Skeletal muscle tissue (tissue), 4 donors: Measurements from ENCODE around the gene C10orf120. TPM values are rescaled to one million over a fixed set of nuclear protein-coding genes. Genes with fewer than 3 reads are reported as not detected.

Experiments used
- H3K27ac ChIP-seq: one replicate; pipeline ENCODE4 v1.7.0; 2013; ENCODE audit warnings: mild to moderate bottlenecking, low read depth, low read length, inconsistent platforms
- H3K27me3 ChIP-seq, 3 donors: one replicate each; pipeline ENCODE4 v1.7.0; 2013; ENCODE audit warnings: low read length in 3 of 3; ENCODE audit not compliant: control insufficient read depth in 3 of 3, insufficient read depth in 3 of 3
- H3K36me3 ChIP-seq, 3 donors: one replicate each; pipeline ENCODE4 v1.7.0; 2013; ENCODE audit warnings: low read length in 3 of 3; ENCODE audit not compliant: control insufficient read depth in 3 of 3, insufficient read depth in 3 of 3
- H3K4me1 ChIP-seq, 3 donors: one replicate each; pipeline ENCODE4 v1.7.0; 2013; ENCODE audit warnings: low read length in 3 of 3, mild to moderate bottlenecking in 3 of 3; ENCODE audit not compliant: control insufficient read depth in 3 of 3, insufficient read depth in 3 of 3
- H3K4me3 ChIP-seq, 3 donors: one replicate each; pipeline ENCODE4 v1.7.0; 2013; ENCODE audit warnings: low read length in 3 of 3
- H3K9ac ChIP-seq, 3 donors: one replicate each; pipeline ENCODE4 v1.7.0; 2013; ENCODE audit warnings: low read length in 3 of 3, mild to moderate bottlenecking in 3 of 3, moderate library complexity in 2 of 3, low read depth in 1 of 3
- H3K9me3 ChIP-seq, 3 donors: one replicate each; pipeline ENCODE4 v1.7.0; 2013; ENCODE audit warnings: low read length in 3 of 3; ENCODE audit not compliant: control insufficient read depth in 3 of 3
- total RNA-seq: library from RNA; depleted of rRNA; stranded (reverse); fragments of >200 nt; gene quantifications from one replicate; pipeline ENCODE4 v1.2.3, GENCODE V29; 2014
- donor health status: Osteomylitis.

C10orf120 gene
- total RNA-seq, 1 donor from 2014 or later, result not detected

DNA sequence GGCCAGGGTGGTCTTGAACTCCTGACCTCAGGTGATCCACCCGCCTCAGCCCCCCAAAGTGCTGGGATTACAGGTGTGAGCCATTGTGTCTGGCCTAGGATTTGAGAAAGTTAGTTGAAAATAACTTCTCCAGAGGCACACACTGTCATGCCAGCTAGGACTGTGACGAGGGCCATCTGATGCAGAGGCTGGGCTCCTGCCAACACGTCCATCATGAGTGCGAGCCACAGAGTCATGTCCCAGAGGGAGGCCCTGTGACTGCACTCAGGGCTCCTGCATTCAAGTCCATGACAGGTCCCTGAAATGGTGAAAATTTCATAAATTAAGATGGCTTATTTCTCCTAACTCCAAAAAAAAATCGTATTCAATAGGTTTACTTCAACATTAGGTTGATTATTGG, 17.1 kb downstream of the C10orf120 start:
- Histone ChIP-seq H3K9me3 (no peaks in the 10 kb centered on the region), H3K27me3 (peaks cover 2 to 15% (median 3%) of the 10 kb centered on the region in 3 donors), H3K9ac (no peak overlapping the region), H3K4me3 (no peak overlapping the region), H3K27ac (no peak overlapping the region), H3K36me3 (no peaks in the 10 kb centered on the region), H3K4me1 (no peaks in the 10 kb centered on the region)

DNA sequence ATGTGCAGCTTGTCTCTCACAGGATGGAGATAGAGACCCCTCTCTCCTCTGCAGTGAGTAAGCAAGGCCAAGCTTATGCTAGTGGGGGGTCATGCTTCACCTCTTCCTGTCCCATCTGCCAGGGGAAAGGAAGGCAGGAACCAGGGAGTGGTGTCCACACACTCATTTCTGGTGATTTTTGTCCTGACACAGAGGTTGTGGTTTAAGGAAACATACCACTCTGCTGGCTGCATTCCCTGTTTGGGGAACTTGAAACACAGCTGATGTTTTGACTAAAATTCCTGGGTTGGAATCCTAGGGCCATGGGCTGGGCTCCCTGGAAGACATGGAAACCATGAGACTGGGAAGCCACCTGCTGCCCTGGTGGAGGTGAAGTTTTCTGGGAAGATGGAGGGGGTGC, 21.4 kb downstream of the C10orf120 start:
- Histone ChIP-seq H3K9me3 (no peaks in the 10 kb centered on the region), H3K27ac (no peak overlapping the region), H3K27me3 (peaks cover 3 to 22% (median 8%) of the 10 kb centered on the region in 3 donors)

DNA sequence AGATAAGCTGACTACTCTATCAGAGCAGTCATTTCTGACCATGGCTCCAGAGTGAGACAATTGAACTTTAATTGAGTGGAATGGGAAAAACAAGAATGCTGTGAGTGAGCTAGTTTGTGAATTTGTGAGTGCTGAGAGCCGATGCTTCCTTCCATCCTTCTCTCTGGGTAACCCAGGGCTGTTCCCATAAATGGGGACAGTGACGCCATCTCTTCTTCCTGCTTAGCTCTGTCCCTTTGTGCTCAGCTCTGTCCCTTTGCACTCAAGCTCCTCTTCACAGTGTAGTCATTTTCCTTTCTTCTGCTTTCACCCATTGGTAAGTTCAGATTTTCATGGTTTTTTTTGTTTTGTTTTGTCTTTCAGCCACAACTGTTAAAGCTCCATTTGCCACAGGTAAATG, 24.4 kb downstream of the C10orf120 start:
- peak overlapping the region; percentile 36 for H3K27ac ChIP-seq

More for the DNA sequence above, 21.4 kb downstream of the C10orf120 start:
- no peaks in the 10 kb centered on the region for H3K4me1 ChIP-seq
- H3K9ac ChIP-seq, result no peak overlapping the region
- no peak overlapping the region for H3K4me3 ChIP-seq
- H3K36me3 ChIP-seq, result no peaks in the 10 kb centered on the region

GRCh38 chr10:122674781-122675180, 24.9 kb downstream of the C10orf120 start:
- no peak overlapping the region for H3K4me3 ChIP-seq
- no peaks in the 10 kb centered on the region for H3K9me3 ChIP-seq
- H3K27me3 ChIP-seq, result peaks cover 7 to 20% (median 17%) of the 10 kb centered on the region in 3 donors
- peak overlapping the region; percentile 36 for H3K27ac ChIP-seq
- no peaks in the 10 kb centered on the region for H3K36me3 ChIP-seq
- no peaks in the 10 kb centered on the region for H3K4me1 ChIP-seq
- no peak overlapping the region for H3K9ac ChIP-seq

More for the DNA sequence above, 24.4 kb downstream of the C10orf120 start:
- no peaks in the 10 kb centered on the region for H3K9me3 ChIP-seq
- H3K36me3 ChIP-seq, result no peaks in the 10 kb centered on the region
- H3K9ac ChIP-seq, result no peak overlapping the region
- H3K4me1 ChIP-seq, result no peaks in the 10 kb centered on the region
- no peak overlapping the region for H3K4me3 ChIP-seq
- peaks cover 7 to 22% (median 17%) of the 10 kb centered on the region in 3 donors for H3K27me3 ChIP-seq

- H3K27ac ChIP-seq, result no peak overlapping the region
- no peak overlapping the region for H3K4me3 ChIP-seq
- no peak overlapping the region for H3K9ac ChIP-seq
- no peaks in the 10 kb centered on the region for H3K9me3 ChIP-seq
- peaks cover 7 to 17% (median 14%) of the 10 kb centered on the region in 3 donors for H3K27me3 ChIP-seq
- H3K36me3 ChIP-seq, result no peaks in the 10 kb centered on the region
- no peaks in the 10 kb centered on the region for H3K4me1 ChIP-seq
Observed at GRCh38 chr10:122673731-122674130, 25.9 kb downstream of the C10orf120 start.

- no peaks in the 10 kb centered on the region for H3K9me3 ChIP-seq
- peaks cover 6 to 17% (median 10%) of the 10 kb centered on the region in 3 donors for H3K27me3 ChIP-seq
- no peaks in the 10 kb centered on the region for H3K36me3 ChIP-seq
- H3K27ac ChIP-seq, result no peak overlapping the region
- no peak overlapping the region for H3K9ac ChIP-seq
- no peaks in the 10 kb centered on the region for H3K4me1 ChIP-seq
- no peak overlapping the region for H3K4me3 ChIP-seq
Observed at GRCh38 chr10:122673269-122673668, 26.4 kb downstream of the C10orf120 start.

DNA sequence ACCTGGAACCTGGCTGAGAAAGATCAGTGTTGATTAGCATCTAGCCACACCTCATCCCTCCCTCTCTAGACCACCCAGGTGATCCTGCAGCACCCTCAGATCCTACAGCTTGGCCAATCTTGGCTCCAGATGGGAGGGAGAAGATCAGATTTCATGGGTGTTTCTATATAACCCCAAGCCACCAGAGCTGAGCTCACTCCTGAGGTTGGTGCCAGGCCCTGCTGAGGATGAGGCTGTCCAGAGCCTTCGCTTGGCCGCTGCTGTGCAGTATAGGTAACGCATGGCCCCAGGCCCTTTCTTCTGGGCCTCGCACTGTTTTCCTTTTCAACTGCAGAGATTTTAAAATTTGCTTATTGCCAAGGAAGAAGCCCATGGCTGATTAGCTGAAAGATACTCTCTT, 27.0 kb downstream of the C10orf120 start:
- Histone ChIP-seq H3K36me3 (no peaks in the 10 kb centered on the region), H3K4me1 (no peaks in the 10 kb centered on the region), H3K9ac (no peak overlapping the region), H3K27ac (no peak overlapping the region), H3K27me3 (peaks cover 4 to 17% (median 10%) of the 10 kb centered on the region in 3 donors), H3K9me3 (no peaks in the 10 kb centered on the region), H3K4me3 (no peak overlapping the region)

DNA sequence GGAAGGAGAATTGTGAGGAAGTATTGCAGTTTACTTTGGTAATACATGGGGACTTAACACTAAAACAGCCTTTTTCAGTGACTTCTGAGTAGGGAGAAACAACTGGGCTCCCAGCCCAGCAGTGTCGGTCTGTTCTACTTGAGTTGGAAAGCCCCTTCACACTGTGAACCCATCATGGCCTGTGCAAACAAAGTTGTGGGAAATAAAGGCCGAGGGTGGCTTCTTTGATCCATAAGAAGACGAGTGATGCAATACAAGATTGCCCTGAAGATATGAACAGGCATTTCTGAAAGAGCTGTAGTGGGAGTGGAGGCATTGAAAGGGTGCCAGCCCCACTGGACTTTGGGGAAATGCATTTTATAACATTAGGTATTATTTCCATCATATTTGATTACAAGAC, 28.3 kb downstream of the C10orf120 start:
- no peak overlapping the region for H3K9ac ChIP-seq
- no peaks in the 10 kb centered on the region for H3K4me1 ChIP-seq
- no peak overlapping the region for H3K27ac ChIP-seq
- peaks cover 4 to 14% (median 10%) of the 10 kb centered on the region in 3 donors for H3K27me3 ChIP-seq
- no peaks in the 10 kb centered on the region for H3K9me3 ChIP-seq
- no peaks in the 10 kb centered on the region for H3K36me3 ChIP-seq
- H3K4me3 ChIP-seq, result no peak overlapping the region

- Histone ChIP-seq H3K36me3 (no peaks in the 10 kb centered on the region), H3K27ac (no peak overlapping the region), H3K27me3 (peaks cover 4 to 16% (median 14%) of the 10 kb centered on the region in 3 donors), H3K9ac (no peak overlapping the region), H3K4me3 (no peak overlapping the region), H3K9me3 (no peaks in the 10 kb centered on the region), H3K4me1 (no peaks in the 10 kb centered on the region)
Observed at GRCh38 chr10:122669842-122670241, 29.8 kb downstream of the C10orf120 start.

- no peaks in the 10 kb centered on the region for H3K36me3 ChIP-seq
- H3K27me3 ChIP-seq, result peaks cover 4 to 16% (median 15%) of the 10 kb centered on the region in 3 donors
- H3K4me3 ChIP-seq, result no peak overlapping the region
- H3K4me1 ChIP-seq, result no peaks in the 10 kb centered on the region
- H3K9ac ChIP-seq, result no peak overlapping the region
- no peak overlapping the region for H3K27ac ChIP-seq
- H3K9me3 ChIP-seq, result no peaks in the 10 kb centered on the region
Observed at GRCh38 chr10:122669045-122669444, 30.6 kb downstream of the C10orf120 start.
